Measurements from ENCODE around the gene EPB41.
"Not testable (repeated sequence)": the region's sequence is repeated elsewhere in the genome, so short reads cannot be mapped to it uniquely, and the experiment has no call there.

EPB41 gene

DNA sequence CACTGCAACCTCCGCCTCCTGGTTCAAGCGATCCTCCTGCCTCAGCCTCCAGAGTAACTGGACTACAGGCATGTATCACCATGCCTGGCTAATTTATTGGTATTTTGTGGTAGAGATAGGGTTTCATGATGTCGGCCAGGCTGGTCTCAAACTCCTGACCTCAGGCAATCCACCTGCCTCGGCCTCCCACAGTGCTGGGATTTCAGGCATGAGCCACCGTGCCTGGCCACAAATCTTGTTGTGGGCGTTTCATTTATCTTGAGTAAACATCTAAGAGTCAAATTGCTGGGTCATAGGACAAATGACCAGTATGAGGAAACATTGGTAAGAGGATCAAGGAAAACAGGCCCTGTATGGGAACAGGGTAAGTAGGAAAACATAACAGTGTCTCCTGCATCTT is 191.5 kb downstream of the EPB41 start:
- no peak for DNase-seq (ENCODE audit: low read depth in 2 of 2)

DNA sequence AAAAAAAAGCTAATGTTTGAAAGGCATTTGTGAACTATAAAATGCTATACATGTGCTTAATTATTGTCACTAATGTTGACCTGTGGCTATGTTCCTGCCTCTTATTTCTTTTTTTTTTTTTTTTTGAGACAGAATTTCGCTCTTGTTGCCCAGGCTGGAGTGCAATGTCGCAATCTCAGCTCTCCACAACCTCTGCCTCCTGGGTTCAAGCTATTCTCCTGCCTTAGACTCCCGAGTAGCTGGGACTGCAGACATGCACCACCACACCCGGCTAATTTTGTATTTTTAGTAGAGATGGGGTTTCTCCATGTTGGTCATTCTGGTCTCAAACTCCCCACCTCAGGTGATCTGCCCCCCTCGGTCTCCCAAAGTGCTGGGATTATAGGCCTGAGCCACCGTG is 193.7 kb downstream of the EPB41 start:
- not testable (repeated sequence) for DNase-seq (ENCODE audit: low read depth in 2 of 2)

DNA sequence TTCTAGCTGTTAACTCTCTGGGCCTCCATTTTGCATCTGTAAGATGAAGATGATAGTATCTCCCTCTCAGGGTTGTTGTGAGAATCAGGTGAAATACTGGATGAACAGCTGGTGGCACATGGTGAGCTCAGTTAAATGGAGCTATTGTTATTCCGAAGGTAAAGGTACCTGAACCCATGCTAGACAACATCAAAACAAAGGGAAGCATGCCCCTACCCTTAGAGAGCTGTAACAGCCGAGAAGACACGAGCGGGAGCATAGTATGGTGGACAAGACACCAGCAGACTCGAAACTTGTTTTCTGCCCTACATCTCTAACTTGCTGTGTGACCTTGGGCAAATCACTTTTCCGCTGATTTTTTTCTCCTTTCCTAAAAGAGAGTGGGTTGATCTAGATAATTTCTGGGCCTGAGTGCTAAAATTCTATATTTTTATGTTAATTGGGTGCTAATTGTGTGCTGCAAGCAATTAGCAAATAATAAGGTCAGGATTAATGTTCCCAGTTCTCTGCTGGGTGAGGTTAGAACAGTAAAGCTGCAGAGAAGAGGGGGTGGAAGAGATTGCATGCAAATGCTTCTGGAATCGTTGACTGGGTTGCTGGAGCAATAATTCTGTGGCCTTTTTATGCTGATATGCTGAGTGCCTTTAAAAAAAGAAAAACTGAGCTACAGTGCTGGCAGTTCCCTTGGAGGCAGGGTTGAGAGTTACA is 198.5 kb downstream of the EPB41 start:
- DNase-seq (ENCODE audit: low read depth in 2 of 2), result no peak

DNA sequence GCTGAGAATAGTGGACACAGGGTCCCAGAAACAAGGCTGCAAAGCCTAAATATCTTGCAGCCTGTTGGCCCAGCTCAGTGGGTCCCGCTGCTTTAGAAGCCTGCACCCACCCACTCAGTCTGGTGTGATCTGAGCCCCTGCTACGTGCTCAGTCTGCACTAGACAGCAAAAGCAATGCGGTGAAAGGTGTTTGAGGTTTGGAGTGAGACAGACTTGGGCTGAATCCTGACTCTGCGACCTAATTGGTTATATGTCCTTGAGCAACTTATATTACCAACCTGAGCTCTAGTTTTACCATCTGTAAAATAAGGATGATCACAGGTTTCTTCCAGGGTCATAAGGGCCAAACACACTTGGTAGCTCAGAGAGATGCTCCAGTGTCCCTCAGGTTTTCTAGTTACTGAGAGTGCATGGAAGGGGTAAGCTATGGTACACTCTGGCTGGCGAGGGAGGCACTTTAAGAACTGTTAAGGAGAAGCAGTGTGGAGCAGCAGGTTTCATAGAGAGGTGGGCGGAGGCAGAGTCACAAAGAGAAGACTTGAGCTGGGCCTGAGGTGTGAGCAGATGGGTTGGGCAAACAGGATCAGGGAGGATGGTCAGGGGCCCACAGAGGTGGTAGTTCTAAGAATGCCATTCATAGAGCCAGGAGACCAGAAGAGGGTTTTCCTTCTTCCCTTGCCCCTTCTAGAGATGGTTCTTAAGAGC is 199.2 kb downstream of the EPB41 start:
- DNase-seq (ENCODE audit: low read depth in 2 of 2), result no peak

DNA sequence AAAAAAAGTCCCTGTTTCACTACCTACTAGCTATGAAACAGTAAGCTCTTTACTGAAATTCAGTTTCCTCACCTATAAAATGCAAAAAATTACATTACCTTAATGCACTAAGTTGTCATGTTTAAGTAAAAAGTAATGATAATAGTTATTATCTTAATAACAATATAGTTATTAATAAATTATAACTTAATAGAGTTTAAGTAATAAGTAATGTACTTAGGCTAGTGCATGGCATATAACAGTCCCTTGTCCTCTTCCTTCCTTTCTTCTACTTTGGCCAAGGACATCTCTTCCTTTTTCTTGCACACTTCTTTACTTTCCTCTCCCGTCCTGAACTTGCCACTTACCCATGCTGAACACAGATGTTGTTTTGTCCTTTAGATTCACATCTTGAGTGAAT is 200.3 kb downstream of the EPB41 start:
- DNase-seq (ENCODE audit: low read depth in 2 of 2), result no peak

DNA sequence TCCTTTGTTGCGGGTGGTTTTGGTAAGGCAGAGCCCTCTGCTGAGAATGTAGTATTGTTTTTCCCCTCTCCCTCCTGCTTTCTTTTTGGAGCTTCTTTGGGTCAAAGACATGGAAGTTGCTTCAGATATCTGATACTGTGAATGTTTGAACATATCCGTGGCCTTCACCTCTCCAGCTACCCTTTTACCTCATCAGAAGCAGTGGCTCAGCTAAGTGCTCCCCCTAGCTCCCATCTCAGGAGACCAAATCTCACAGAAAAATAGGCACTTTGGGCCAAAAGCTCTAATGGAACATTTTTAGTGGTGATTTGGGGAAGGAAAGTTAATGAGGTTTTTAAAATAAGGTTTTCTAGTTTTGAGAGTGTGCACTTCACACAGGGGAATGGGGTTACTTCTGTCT is 203.0 kb downstream of the EPB41 start:
- DNase-seq (ENCODE audit: low read depth in 2 of 2), result no peak

DNA sequence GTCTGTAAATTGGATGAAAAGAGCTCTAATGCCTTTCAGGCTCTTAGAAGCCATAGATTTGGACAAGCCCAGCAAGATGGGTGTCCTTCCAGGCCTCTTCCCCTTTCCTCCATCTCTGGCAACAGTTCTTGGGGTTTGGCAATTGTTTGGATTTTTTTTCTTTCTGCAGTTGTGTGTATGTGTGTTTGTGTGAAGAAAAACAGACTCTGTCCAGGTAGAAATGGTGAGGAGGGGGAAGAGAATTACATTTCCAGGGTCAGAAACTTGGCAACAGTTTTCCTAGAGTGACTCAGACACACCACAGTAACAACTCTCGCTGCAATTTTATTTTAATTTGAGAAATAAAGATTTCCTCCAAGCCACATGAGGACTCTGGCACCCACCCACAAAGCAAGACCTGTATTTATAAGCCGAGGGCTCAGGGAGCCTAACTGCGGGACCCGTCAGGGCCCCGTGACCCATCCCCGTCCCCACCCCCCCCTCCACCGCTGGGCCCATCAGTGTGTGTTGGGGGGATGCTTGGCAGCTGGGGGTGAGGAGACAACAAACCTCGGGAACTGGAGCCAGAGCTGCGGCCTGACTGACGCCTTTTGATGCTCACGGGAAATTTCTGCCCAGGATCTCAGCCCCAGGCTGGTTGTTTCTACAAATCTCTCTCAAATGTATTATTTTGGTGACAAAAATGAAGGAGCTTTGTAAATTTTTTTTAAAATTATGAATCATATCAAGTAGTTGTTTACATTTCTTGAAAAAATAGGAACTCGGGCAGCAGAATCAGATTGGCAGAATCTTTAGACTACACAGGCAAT is 205.0 kb downstream of the EPB41 start:
- DNase-seq (ENCODE audit: low read depth in 2 of 2), result no peak

DNA sequence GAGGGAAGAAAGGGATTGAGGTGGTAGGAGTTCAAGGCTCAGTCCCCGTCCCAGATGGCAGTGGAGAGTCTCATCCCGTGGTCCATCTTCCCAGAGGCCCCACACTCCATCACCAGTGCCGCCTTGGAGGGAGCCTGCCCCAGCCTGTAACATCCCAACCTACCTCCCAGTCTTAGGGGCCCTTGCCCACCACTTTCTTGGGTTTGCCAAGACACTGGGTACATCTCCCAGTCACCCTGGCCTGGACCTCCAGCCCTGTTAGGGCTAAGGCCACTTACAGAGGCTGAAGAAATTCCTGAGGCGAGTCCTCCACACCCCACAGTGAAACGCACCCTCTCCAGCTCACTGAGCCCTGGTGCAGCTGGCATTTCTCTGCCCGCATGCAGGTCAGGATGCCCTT is 206.0 kb downstream of the EPB41 start:
- DNase-seq (ENCODE audit: low read depth in 2 of 2), result no peak

DNA sequence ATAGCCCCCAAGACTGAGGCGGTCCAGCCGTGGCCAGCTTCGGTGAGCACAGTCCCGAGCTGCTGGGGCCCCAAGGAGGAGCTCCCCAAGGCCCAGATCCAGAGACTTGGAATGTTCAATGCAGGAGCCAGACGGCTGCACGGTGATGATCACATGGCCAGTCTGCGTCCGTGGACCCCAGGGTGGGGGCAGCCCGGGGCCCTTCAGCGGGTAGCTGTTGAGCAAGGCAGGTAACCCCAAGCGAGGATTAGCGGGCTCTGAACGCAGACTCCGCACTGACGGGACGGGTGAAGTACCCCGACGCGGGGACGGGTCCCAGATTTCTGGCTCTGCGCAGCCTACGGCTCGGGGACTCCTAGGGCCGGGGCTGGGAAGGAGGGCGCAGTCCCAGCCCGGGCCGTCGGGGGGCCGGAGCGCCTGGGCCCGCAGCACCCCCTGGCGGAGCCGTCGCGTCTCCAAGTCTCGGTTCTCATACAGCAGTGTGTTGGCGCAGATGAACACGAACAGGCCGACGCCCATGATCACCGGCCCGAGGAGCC is 206.6 kb downstream of the EPB41 start:
- peak; percentile 19 to 29 for DNase-seq (ENCODE audit: low read depth in 2 of 2)

DNA sequence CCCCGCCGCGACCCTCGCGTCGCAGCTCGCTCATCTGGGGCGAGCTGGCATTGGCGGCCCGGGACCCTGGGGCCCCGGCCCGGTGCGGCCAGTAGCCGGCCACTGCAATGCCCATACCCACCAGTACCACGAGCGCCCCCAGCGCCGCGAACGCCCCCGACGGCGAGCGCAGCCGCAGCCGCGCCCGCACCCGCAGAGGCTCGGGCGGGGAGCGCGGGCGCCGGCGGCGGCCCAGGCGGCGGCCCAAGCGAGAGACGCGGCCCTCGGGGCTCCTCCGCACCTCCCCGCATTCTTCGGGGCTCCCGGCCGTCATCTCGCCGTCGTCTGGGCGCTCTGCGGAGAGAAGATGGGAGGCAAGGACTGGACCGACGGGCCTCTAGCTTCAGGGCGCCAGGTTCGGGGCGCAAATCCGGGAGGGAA is 207.2 kb downstream of the EPB41 start:
- DNase-seq (ENCODE audit: low read depth in 2 of 2), result no peak

DNA sequence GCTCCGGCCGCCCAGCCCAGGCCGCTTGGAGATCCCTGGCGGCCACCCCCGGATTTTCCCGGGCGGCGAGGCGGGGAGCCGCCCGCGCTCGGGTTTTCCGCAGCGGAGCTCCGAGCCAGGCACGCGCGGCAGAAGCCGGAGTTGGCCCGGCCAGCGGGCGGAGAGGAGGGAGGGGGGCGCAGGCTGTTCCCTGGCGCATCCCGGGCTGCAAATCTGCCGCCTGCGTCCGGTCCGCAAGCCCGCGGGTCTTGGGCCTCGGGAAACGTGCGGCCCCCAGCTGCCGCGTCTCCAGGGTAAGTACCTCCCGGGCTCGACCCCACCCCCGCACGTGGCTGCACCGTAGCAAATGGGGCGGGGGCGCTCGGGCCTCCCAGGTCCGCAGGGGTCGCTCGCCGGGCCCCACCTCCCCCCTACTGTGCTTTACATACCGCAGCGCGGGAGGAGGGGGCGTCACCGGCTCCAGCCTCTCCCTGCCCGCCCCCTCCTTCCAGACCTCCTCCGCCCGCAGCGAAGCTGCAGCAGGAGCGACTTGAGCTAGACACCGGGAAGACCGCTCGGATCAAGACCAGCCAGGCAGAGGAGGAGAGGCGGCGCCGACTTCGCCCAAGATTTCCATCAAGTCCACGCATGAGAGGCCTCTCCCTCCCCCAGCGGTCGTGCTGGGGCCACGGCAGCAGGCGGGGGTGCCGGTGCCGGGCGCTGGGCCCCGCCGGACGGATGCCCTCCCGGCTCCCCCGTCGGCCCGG is 207.7 kb downstream of the EPB41 start:
- no peak for DNase-seq (ENCODE audit: low read depth in 2 of 2)

DNA sequence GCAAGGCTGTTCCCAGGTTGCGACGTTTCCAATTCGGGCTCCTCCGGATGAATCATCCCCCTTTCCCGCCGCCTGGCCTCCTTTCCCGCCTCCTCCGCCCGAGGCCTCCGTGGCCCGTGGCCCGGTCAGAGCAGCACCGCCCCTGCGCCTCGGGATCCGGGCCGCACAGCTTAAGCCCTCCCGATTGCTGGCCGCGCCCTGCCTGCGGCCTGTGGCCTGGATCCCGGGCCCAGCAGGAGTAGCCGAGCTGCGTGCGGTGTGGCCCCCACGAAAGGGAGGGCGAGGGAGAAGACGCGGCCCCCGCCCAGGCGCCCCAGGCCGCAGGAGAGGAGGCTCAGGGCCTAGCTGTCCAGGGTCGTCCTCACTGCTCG is 208.3 kb downstream of the EPB41 start:
- DNase-seq (ENCODE audit: low read depth in 2 of 2), result no peak

DNA sequence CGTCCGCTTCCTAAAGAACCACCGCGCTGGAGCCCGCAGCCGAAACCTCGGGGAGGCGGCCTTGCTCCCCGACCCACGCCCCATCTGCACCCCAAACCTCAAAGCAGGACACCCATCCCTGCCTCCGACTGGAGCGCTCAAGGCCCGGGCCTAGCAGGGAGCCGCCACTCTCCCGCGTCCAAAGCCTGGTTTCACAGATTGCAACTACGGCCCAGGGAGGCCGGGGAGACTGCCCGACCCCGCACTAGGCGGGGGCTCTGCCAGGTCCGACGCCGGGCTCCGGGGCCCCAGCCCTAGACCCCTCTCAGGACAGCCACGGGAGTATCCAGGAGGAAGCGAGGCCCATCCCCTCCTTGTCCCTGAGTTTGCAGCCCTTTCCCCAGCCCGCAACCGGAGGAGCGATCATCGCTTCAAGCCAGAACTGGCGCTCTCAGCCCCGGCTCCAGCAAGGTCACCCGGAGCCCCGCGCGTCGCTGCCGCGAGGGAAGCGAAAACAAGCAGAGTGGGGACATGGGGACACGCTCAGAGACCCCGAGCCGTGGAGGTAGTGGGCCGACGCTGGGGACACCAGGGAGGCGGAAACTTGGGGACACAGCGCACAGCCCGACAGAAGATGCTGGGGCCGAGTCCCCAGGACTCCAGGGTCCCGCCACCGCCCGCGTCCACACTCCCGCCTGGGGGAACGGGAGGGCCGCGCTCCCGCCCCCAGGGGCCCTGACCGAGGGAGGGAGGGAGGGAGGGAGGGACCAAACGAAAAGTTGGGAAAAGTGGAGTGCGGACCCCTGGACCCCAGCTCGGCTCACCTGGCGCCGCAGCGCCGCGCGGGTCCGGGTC is 208.9 kb downstream of the EPB41 start:
- DNase-seq (ENCODE audit: low read depth in 2 of 2), result no peak

DNA sequence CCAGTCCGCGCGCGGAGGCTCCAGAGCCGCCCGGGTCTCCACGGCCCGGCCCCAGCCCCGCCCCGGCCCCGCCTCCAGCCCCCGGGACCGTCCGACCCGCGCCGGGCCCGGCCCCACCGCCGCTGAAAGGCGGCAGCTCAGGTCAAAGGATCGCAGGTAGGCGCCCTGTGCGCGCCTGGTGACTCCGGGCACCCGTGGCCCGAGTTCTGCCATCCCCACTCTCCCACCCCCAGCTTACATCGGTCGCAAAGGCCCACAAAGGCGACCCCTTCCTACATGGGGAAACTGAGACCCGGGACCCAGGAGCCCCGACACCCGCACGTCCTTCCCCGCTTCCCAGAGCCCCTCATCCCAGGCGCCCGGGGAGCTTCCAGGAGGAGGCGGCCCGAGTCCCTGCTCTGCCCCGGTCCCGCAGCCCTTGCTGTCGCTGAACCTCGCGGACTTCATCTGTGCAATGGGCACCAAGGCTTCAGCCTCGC is 209.6 kb downstream of the EPB41 start, which contains the start of gene TMEM200B:
TMEM200B (minus strand) TSS at position 17 of the 479 bp plus-strand sequence. CDS start 2,075 bp downstream, outside the sequence.
- DNase-seq (ENCODE audit: low read depth in 2 of 2), result no peak

DNA sequence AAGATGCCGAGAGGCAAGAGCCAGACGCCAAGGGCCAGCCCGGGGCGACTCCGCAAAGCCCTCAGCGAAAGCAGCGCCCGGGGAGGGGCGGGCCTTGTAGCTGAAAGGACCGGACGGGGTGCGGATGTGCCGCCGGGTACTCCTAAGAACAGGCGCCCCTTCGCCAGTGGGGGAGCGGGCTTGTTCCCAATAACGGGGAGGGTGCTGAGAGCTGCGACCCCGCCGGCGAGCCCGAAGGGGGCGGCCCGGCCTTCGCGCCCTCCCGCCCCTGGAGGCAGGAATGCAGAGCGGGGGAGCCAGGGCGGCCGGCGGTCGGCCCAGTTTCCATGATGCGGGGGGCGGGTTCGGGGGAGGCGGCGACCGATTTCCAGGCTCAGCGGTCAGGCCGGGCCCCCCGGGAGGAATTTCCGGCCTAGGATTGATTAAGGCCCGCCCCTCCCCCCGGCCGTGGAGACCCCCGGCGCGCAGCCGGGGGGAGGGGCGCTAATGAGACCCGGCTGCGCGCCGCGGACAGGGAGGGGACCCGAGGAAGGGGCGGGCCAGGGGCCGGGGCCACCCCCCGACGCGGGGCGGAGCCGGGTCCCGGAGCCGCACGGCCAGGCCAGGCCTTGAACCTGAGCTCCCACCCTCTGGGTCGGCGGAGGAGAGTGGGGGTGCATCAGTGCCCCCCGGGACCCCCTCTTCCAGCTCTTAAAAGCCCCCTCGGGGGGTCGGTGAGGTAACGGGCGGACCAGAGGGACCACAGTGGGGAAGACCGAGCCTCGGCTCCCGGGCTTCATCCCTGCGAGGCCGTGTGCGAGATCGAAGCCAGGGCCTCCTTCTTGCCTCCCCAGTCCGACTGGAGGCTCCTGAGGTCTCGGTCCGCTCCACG is 210.2 kb downstream of the EPB41 start:
- DNase-seq (ENCODE audit: low read depth in 2 of 2), result peak in 1 of 2 donors; percentile 29

DNA sequence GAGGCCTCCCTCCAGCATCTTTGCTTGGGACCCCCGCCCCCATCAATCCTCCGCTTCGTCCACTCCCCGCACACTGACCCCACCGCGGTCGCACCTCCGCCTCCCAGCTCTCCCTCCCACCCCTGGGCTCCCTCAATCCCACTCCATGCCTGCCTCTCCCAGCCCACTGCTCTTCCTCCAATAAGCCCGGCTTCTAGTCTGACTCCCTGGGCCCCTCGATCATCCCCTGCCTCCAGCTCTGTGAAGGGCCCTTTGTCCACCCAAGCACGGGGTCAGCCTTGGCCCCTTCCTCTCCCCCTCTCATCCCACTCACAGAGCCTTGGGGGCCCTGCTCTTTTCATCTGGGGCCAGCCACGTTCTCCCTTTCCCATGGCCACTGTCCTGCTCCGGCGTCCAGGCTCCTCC is 210.9 kb downstream of the EPB41 start:
- DNase-seq (ENCODE audit: low read depth in 2 of 2), result no peak

DNA sequence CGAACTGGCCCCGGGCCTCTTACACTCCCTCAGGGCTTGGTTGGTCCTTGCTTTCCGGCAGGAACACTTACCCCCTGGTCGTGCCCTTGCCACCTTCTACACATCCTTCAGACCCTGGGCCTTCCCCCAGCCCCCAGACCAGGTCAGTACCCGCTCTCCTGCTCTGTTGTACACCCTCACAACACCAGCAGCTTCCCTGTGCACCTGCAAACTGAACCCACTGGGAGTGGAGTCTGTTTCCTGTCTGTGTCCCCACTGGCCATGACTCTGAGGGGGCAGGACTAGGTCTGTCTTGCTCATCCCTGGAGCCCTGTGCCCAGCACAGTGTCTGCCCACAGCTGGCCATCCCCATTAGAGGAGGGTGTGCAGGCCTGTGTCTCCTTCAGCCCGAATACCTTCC is 211.4 kb downstream of the EPB41 start:
- no peak for DNase-seq (ENCODE audit: low read depth in 2 of 2)

DNA sequence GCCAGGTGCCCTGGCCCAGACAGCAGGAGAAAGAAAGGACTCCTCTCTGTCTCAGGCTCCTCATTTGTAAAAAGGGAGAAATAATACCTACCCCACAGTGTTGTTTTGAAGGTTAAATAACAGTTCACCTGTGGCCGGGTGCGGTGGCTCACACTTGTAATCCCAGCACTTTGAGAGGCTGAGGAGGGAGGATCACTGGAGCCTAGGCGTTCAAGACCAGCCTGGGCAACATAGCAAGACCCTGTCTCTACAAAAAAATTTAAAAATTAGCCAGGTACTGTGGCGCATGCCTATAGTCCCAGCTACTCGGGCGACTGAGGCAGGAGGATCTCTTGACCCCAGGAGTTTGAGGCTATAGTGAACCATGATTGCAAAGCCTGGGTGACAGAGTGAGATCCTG is 211.8 kb downstream of the EPB41 start:
- DNase-seq (ENCODE audit: low read depth in 2 of 2), result no peak

DNA sequence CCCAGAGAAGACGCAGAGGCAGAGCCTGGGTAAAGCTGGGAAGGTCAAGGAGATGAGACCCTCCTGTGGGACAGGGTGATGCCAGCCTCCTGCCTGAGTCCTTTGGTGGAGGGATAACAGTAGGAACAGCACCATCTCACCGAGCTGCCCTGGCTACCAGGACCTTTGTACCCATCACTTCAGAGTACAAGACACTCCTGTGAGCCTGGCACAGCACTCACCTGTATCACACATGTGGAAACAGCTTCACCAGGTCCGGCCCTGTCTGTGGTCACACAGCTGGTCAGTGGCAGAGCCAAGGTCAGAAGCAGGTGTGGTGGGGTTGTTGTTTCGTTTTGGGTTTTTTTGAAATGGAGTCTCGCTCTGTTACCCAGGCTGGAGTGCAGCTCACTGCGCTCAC is 214.4 kb downstream of the EPB41 start:
- DNase-seq (ENCODE audit: low read depth in 2 of 2), result no peak

DNA sequence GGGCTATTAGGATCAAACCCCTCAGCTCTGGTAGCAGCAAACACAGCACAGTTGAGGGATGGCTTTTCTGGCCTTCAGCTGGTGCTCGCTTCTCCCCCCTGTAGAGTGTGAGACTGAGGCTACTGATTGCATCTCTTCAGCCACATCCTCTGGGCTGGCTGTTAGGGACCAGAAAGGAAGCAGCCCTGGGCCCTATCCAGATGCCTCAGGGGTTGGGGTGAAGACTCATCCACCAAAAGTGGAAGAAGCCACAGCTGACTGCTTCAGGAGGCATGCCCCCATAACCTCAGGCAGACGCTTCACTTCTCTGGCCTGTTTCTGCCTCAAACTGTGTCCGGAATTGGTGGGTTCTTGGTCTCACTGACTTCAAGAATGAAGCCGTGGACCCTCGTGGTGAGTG is 215.5 kb downstream of the EPB41 start:
- DNase-seq (ENCODE audit: low read depth in 2 of 2), result no peak
